ENCODE data around the gene NOS3. TPM values are rescaled to one million over a fixed set of nuclear protein-coding genes. Genes with fewer than 3 reads are reported as not detected.

Gene NOS3
- polyA plus RNA-seq, 1 of the 3 experiments (the other 2 are of a cell fraction), result 0.41 TPM

DNA sequence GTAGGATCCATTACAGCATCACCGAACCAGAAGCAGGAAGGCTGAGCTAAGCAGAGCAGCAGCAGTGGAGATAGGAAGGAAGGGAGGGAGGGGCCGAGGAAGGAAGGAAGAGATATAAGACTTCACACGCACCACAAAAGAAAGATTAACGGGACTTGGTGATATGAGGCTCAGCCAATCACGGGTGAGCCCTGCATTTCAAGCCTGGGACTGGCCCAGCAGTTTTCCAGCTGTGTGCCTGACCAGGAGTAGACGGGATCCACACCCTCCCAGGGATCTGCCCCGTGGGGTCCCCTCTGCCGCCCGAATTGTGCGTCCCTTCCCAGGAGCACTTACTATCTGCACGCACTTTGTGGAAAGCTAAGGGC lies 17.3 kb downstream of the NOS3 start:
- peaks cover 0 to 19% of the 10 kb centered on the region in 2 experiments; a peak in 1 of 4 replicates for H3K4me1 ChIP-seq (ENCODE audit: control insufficient read depth in 1 of 2, insufficient read depth in 2 of 2, low read depth in 1 of 2, low read length in 1 of 2)
- POLR2A ChIA-PET, result interaction anchor here (0.9 to 1.0 kb wide), 2 partner anchors 10 to 36 kb away, joined by 3 read pairs; no protein-coding TSS in a partner anchor
- DNase-seq, result no peak
- H3K79me2 ChIP-seq (ENCODE audit: insufficient read depth), result no peaks in the 10 kb centered on the region
- 0 out of 2 replicates have a peak, but pooled peaks cover 5% of the 10 kb centered on the region for H3K27me3 ChIP-seq (ENCODE audit: insufficient read depth)
- no peak for TF ChIP-seq SIN3A (IDR thresholded peaks at IDR 0.05; ENCODE audit: borderline replicate concordance, low read depth, low read length)
- CTCF ChIA-PET, result interaction anchor here (0.7 to 11.3 kb wide), 13 partner anchors 10 to 241 kb away, joined by 3 to 151 read pairs (median 8); partner anchors contain the start of genes ATG9B, GBX1 and NOS3
- no peak overlapping the region for H3K4me3 ChIP-seq (ENCODE audit: low read depth in 2 of 2, low read length in 1 of 2)
- H3K9me2 ChIP-seq, result no peaks in the 10 kb centered on the region
- no peaks in the 10 kb centered on the region for H3F3A ChIP-seq (replicated peaks; ENCODE audit: insufficient read depth)
- no peak overlapping the region for H3K4me2 ChIP-seq
- no peaks in the 10 kb centered on the region for H3K36me3 ChIP-seq (replicated peaks in 1 of 2; ENCODE audit: control insufficient read depth in 1 of 2, insufficient read depth in 2 of 2, low read length in 1 of 2)
- H3K27ac ChIP-seq (ENCODE audit: low read depth in 2 of 2, low read length in 1 of 2), result no peak overlapping the region
- no peaks in the 10 kb centered on the region for H4K20me1 ChIP-seq (ENCODE audit: insufficient read depth)
- H3K9me3 ChIP-seq, result no peaks in the 10 kb centered on the region
- H2AFZ ChIP-seq (ENCODE audit: low read depth), result no peak overlapping the region
- WGBS (ENCODE audit: low lambda C conversion rate), result 85% methylated on average over 11 of the region's 11 CpGs
- H3K9ac ChIP-seq, result no peak overlapping the region

GRCh38 chr7:151008511-151009323 lies 17.9 kb downstream of the NOS3 start:
- peak; percentile 80 for DNase-seq
- Histone ChIP-seq H3K9me3 (no peaks in the 10 kb centered on the region), H3K9ac (no peak overlapping the region), H3K4me1 (ENCODE audit: control insufficient read depth in 1 of 2, insufficient read depth in 2 of 2, low read depth in 1 of 2, low read length in 1 of 2) (peaks cover 0 to 24% of the 10 kb centered on the region in 2 experiments; a peak in 1 of 4 replicates), H3K4me2 (no peak overlapping the region), H3K27me3 (ENCODE audit: insufficient read depth) (0 out of 2 replicates have a peak, but pooled peaks cover 5% of the 10 kb centered on the region), H3K79me2 (ENCODE audit: insufficient read depth) (no peaks in the 10 kb centered on the region), H3K4me3 (ENCODE audit: low read depth in 2 of 2, low read length in 1 of 2) (peak overlapping the region in 1 of 2 experiments; percentile 31; a peak in 1 of 4 replicates), H2AFZ (ENCODE audit: low read depth) (no peak overlapping the region), H3F3A (replicated peaks; ENCODE audit: insufficient read depth) (no peaks in the 10 kb centered on the region), H4K20me1 (ENCODE audit: insufficient read depth) (no peaks in the 10 kb centered on the region), H3K36me3 (replicated peaks in 1 of 2; ENCODE audit: control insufficient read depth in 1 of 2, insufficient read depth in 2 of 2, low read length in 1 of 2) (no peaks in the 10 kb centered on the region), H3K27ac (ENCODE audit: low read depth in 2 of 2, low read length in 1 of 2) (no peak overlapping the region), H3K9me2 (no peaks in the 10 kb centered on the region)
- 90% methylated on average over 33 of the region's 40 CpGs for whole genome bisulfite sequencing (ENCODE audit: low lambda C conversion rate)
- CTCF ChIA-PET, result interaction anchor here (0.6 to 11.3 kb wide), 19 partner anchors 10 to 241 kb away, joined by 3 to 151 read pairs (median 7); partner anchors contain the start of genes ABCB8, ATG9B, CDK5 and NOS3
- TF ChIP-seq CTCF (IDR thresholded peaks at IDR 0.05) (peak; percentile 59), YY1 (IDR thresholded peaks at IDR 0.05; ENCODE audit: low read depth) (no peak)
- POLR2A ChIA-PET, result interaction anchor here (1.4 kb wide), 1 partner anchor 9 kb away, joined by 3 read pairs; no protein-coding TSS in a partner anchor

DNA sequence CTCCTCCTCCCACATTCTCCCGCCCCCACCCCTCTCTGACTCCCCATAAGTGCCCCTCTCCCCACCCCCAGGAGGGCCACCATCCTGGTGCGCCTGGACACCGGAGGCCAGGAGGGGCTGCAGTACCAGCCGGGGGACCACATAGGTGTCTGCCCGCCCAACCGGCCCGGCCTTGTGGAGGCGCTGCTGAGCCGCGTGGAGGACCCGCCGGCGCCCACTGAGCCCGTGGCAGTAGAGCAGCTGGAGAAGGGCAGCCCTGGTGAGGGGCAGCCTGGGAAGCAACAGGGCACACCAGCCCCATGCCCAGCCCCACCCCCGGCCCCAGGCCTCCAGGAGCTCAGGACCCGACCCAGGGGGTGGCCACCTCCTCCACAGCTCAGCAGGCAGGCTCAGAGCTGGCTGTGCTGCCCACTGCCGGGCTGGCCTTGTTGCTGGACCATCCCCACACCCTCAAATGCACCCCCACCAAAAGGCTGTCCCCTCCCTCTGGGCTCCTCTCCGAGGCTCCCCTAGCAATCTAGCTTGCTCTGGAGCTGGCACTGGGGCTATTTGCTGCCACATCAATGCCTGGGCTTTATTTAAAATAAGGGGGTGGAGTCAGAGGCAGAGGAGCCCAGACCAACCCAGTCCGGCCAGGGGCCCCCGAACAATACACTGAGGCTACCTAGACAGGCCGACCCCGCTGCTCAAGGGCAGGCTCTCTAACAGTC lies 18.7 kb downstream of the NOS3 start:
- Histone ChIP-seq H4K20me1 (ENCODE audit: insufficient read depth) (no peaks in the 10 kb centered on the region), H2AFZ (ENCODE audit: low read depth) (no peak overlapping the region), H3K9me2 (no peaks in the 10 kb centered on the region), H3K9ac (no peak overlapping the region), H3K36me3 (replicated peaks in 1 of 2; ENCODE audit: control insufficient read depth in 1 of 2, insufficient read depth in 2 of 2, low read length in 1 of 2) (no peaks in the 10 kb centered on the region), H3K4me3 (ENCODE audit: low read depth in 2 of 2, low read length in 1 of 2) (no peak overlapping the region), H3K4me2 (no peak overlapping the region), H3K79me2 (ENCODE audit: insufficient read depth) (no peaks in the 10 kb centered on the region), H3K27me3 (ENCODE audit: insufficient read depth) (0 out of 2 replicates have a peak, but pooled peaks cover 5% of the 10 kb centered on the region), H3K27ac (ENCODE audit: low read depth in 2 of 2, low read length in 1 of 2) (no peak overlapping the region), H3K9me3 (no peaks in the 10 kb centered on the region), H3K4me1 (ENCODE audit: control insufficient read depth in 1 of 2, insufficient read depth in 2 of 2, low read depth in 1 of 2, low read length in 1 of 2) (peaks cover 0 to 30% of the 10 kb centered on the region in 2 experiments; a peak in 1 of 4 replicates), H3F3A (replicated peaks; ENCODE audit: insufficient read depth) (no peaks in the 10 kb centered on the region)
- WGBS (ENCODE audit: low lambda C conversion rate), result 85% methylated on average over 17 of the region's 22 CpGs
- CTCF ChIA-PET, result interaction anchor here (0.5 to 11.3 kb wide), 20 partner anchors 11 to 231 kb away, joined by 3 to 151 read pairs (median 7); partner anchors contain the start of genes ABCB8, ATG9B, CDK5 and NOS3
- peak; percentile 62 for DNase-seq
- POLR2A ChIA-PET, result interaction anchor here (0.9 to 1.4 kb wide), 2 partner anchors 9 to 15 kb away, joined by 3 to 5 read pairs; no protein-coding TSS in a partner anchor
- TF ChIP-seq TAF1 (IDR thresholded peaks at IDR 0.05; ENCODE audit: borderline replicate concordance, low read depth, low read length), result no peak
- TF ChIP-seq USF2 (IDR thresholded peaks at IDR 0.05; ENCODE audit: borderline replicate concordance, low read depth, low read length), result no peak
- TF ChIP-seq RCOR1 (IDR thresholded peaks at IDR 0.05; ENCODE audit: low read length), result no peak
- TF ChIP-seq JUND (IDR thresholded peaks at IDR 0.05), result no peak
- TF ChIP-seq ZBTB33 (IDR thresholded peaks at IDR 0.05; ENCODE audit: borderline replicate concordance, low read depth), result no peak
- TF ChIP-seq FOSL2 (IDR thresholded peaks at IDR 0.05; ENCODE audit: borderline replicate concordance, low read depth), result no peak
- TF ChIP-seq EP300 (IDR thresholded peaks at IDR 0.05; ENCODE audit: borderline replicate concordance in 1 of 2, low read depth in 1 of 2, low read length in 1 of 2), result no peak
- no peak for TF ChIP-seq GABPA (IDR thresholded peaks at IDR 0.05; ENCODE audit: low read depth)
